ENCODE data around the gene PLA2G4D.
A peak's percentile ranks its signal among the peaks of the same experiment; 100 is the strongest.

PLA2G4D gene

DNA sequence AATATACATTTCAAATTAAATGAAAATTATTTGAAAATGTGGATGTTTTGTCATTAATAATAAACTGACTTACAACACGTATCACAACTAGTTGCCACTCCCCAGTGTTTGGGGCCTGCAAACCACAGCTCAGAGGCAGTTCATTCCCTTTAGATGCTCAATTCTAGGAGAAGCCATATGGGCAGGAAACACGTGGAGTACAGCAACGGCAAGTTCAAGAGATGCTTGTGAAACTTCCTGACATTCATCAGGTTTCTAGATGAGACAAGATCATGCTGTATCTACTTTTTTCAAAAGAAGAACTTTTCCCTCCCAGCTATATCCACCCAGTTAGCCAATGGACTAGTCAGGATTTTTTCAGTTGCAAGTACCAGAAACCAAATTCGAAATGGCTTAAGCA, 17.6 kb upstream of the PLA2G4D start:
- H2AFZ ChIP-seq (ENCODE audit: low read depth, low read length), result no peak overlapping the region

DNA sequence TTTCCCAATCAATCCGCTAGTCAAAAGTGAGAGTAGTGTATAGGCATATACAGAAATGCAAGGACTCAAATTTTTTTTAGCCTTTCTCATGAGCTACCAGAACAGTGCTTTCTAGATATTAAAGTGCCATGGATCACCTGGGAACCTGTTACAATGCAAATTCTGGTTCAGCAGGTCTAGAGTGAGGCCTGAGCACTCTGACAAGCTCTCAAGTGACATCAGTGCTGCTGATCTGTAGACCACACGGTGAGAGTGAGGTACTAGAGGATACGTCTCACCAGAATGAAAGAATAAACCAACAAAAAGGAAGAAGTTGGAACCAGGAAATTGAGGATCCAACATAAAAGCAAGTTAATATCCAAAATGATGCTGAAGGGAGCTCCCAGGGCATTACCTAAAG, 16.0 kb upstream of the PLA2G4D start:
- TF ChIP-seq CTCF (IDR thresholded peaks at IDR 0.05; ENCODE audit: borderline replicate concordance, extremely low read depth, low read length, poor library complexity, severe bottlenecking) (no peak), EZH2 (IDR thresholded peaks at IDR 0.05; ENCODE audit: borderline replicate concordance, low read depth, low read length, severe bottlenecking) (no peak)
- Histone ChIP-seq H3K9me3 (ENCODE audit: insufficient read depth, low read length, severe bottlenecking) (no peaks in the 10 kb centered on the region), H3K36me3 (ENCODE audit: insufficient read depth, low read length) (no peaks in the 10 kb centered on the region), H3K4me1 (ENCODE audit: insufficient read depth, low read length) (peaks cover 24% of the 10 kb centered on the region), H4K20me1 (ENCODE audit: insufficient read depth, low read length) (no peaks in the 10 kb centered on the region), H2AFZ (ENCODE audit: low read depth, low read length) (peak overlapping the region; percentile 49), H3K9ac (ENCODE audit: low read depth, low read length) (no peak overlapping the region), H3K27ac (ENCODE audit: low read length) (peak overlapping the region; percentile 59), H3K27me3 (ENCODE audit: insufficient read depth, low read length, poor library complexity) (no peaks in the 10 kb centered on the region), H3K4me3 (ENCODE audit: low read depth in 1 of 2, low read length in 2 of 2) (no peak overlapping the region), H3K79me2 (ENCODE audit: insufficient read depth, low read length) (no peaks in the 10 kb centered on the region), H3K4me2 (ENCODE audit: insufficient read depth, low read length) (no peak overlapping the region)
- no peak for ATAC-seq (ENCODE audit: insufficient read depth, low read depth)
- no peak for DNase-seq

More for the DNA sequence above, 17.6 kb upstream of the PLA2G4D start:
- no peaks in the 10 kb centered on the region for H3K36me3 ChIP-seq (ENCODE audit: insufficient read depth, low read length)
- peak overlapping the region; percentile 76 for H3K27ac ChIP-seq (ENCODE audit: low read length)
- peak overlapping the region; percentile 33; the same call in 1 of the 2 replicates for H3K9ac ChIP-seq (ENCODE audit: low read depth, low read length)
- H3K4me2 ChIP-seq (ENCODE audit: insufficient read depth, low read length), result peak overlapping the region; percentile 16; the same call in 1 of the 2 replicates
- no peaks in the 10 kb centered on the region for H3K79me2 ChIP-seq (ENCODE audit: insufficient read depth, low read length)
- H3K9me3 ChIP-seq (ENCODE audit: insufficient read depth, low read length, severe bottlenecking), result no peaks in the 10 kb centered on the region
- peak; percentile 73 for DNase-seq
- H3K27me3 ChIP-seq (ENCODE audit: insufficient read depth, low read length, poor library complexity), result no peaks in the 10 kb centered on the region
- TF ChIP-seq CTCF (IDR thresholded peaks at IDR 0.05; ENCODE audit: borderline replicate concordance, extremely low read depth, low read length, poor library complexity, severe bottlenecking), result no peak
- no peak for TF ChIP-seq EZH2 (IDR thresholded peaks at IDR 0.05; ENCODE audit: borderline replicate concordance, low read depth, low read length, severe bottlenecking)
- no peak overlapping the region for H3K4me3 ChIP-seq (ENCODE audit: low read depth in 1 of 2, low read length in 2 of 2)
- H3K4me1 ChIP-seq (ENCODE audit: insufficient read depth, low read length), result peaks cover 23% of the 10 kb centered on the region
- H4K20me1 ChIP-seq (ENCODE audit: insufficient read depth, low read length), result no peaks in the 10 kb centered on the region
- ATAC-seq (ENCODE audit: insufficient read depth, low read depth), result peak; percentile 94

- H3K4me2 ChIP-seq (ENCODE audit: insufficient read depth, low read length), result no peak overlapping the region
These were observed 14.4 kb upstream of the PLA2G4D start for GRCh38 chr15:42108806-42109205.

More at GRCh38 chr15:42108806-42109205, 14.4 kb upstream of the PLA2G4D start:
- no peak overlapping the region for H3K9ac ChIP-seq (ENCODE audit: low read depth, low read length)
- no peaks in the 10 kb centered on the region for H4K20me1 ChIP-seq (ENCODE audit: insufficient read depth, low read length)
- TF ChIP-seq CTCF (IDR thresholded peaks at IDR 0.05; ENCODE audit: borderline replicate concordance, extremely low read depth, low read length, poor library complexity, severe bottlenecking), result no peak
- no peak overlapping the region for H3K27ac ChIP-seq (ENCODE audit: low read length)
- DNase-seq, result no peak
- H3K36me3 ChIP-seq (ENCODE audit: insufficient read depth, low read length), result no peaks in the 10 kb centered on the region
- H3K4me3 ChIP-seq (ENCODE audit: low read depth in 1 of 2, low read length in 2 of 2), result no peak overlapping the region
- no peak for ATAC-seq (ENCODE audit: insufficient read depth, low read depth)
- H3K4me1 ChIP-seq (ENCODE audit: insufficient read depth, low read length), result peaks cover 34% of the 10 kb centered on the region
- H3K9me3 ChIP-seq (ENCODE audit: insufficient read depth, low read length, severe bottlenecking), result no peaks in the 10 kb centered on the region
- no peak overlapping the region for H2AFZ ChIP-seq (ENCODE audit: low read depth, low read length)
- no peaks in the 10 kb centered on the region for H3K79me2 ChIP-seq (ENCODE audit: insufficient read depth, low read length)
- H3K27me3 ChIP-seq (ENCODE audit: insufficient read depth, low read length, poor library complexity), result no peaks in the 10 kb centered on the region

Data from DND-41 (cell line).